ENCODE results near the gene TMEM181.

DNA sequence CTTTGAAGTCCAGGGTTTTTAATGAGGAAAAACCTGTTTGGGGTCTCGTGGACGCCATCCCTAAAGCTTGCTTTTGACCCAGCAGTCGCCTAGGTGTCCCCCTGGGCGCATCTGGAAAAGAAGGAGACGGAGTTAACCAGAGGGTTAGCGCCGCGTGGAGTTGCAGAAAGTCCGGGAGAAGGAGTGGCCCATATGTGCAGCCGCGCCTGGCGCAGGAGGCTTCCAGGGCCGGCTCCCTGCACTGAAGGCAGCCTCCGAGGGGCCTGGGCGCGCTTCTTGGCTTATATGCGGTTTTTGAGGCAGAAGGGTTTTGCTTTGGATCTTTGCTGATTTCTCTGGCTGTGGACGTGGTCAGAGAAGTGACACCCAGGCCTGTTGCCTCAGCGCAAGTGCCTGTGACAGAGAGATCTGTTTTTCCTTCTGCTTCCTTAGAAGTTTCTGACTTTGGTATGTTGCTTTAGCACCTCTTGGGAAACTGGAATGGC, 987 bp downstream of the TMEM181 start:
- TF ChIP-seq, protein P1, sequence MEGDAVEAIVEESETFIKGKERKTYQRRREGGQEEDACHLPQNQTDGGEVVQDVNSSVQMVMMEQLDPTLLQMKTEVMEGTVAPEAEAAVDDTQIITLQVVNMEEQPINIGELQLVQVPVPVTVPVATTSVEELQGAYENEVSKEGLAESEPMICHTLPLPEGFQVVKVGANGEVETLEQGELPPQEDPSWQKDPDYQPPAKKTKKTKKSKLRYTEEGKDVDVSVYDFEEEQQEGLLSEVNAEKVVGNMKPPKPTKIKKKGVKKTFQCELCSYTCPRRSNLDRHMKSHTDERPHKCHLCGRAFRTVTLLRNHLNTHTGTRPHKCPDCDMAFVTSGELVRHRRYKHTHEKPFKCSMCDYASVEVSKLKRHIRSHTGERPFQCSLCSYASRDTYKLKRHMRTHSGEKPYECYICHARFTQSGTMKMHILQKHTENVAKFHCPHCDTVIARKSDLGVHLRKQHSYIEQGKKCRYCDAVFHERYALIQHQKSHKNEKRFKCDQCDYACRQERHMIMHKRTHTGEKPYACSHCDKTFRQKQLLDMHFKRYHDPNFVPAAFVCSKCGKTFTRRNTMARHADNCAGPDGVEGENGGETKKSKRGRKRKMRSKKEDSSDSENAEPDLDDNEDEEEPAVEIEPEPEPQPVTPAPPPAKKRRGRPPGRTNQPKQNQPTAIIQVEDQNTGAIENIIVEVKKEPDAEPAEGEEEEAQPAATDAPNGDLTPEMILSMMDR (IDR thresholded peaks at IDR 0.05), result no peak
- TF ChIP-seq POLR2A (IDR thresholded peaks at IDR 0.05), result no peak

Data from adrenal gland (tissue), 5 donors.